Measurements from ENCODE around the gene GPR61. TPM values are rescaled to one million over a fixed set of nuclear protein-coding genes. Genes with fewer than 3 reads are reported as not detected.

Gene GPR61
- total RNA-seq, 4 donors from 2014 or later, result not detected

DNA sequence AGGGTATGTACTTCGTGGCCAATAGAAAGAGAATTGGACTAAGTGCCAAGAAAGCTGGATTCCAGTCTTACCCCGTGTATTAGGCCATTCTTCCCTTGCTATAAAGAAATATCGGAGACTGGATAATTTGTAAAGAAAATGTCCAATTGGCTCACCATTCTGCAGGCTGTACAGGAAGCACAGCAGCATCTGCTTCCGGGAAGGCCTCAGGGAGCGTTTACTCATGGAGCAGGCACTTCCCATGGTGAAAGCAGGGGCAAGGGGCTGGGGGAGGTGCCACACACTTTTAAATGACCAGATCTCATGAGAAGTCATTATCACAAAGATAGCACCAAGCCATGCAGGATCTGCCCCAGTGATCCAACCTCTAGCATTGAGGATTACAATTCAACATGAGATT is 22.3 kb upstream of the GPR61 start:
- H3K27me3 ChIP-seq, result peaks cover 0 to 15% (median 0%) of the 10 kb centered on the region in 4 donors
- TF ChIP-seq, protein P1, sequence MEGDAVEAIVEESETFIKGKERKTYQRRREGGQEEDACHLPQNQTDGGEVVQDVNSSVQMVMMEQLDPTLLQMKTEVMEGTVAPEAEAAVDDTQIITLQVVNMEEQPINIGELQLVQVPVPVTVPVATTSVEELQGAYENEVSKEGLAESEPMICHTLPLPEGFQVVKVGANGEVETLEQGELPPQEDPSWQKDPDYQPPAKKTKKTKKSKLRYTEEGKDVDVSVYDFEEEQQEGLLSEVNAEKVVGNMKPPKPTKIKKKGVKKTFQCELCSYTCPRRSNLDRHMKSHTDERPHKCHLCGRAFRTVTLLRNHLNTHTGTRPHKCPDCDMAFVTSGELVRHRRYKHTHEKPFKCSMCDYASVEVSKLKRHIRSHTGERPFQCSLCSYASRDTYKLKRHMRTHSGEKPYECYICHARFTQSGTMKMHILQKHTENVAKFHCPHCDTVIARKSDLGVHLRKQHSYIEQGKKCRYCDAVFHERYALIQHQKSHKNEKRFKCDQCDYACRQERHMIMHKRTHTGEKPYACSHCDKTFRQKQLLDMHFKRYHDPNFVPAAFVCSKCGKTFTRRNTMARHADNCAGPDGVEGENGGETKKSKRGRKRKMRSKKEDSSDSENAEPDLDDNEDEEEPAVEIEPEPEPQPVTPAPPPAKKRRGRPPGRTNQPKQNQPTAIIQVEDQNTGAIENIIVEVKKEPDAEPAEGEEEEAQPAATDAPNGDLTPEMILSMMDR (IDR thresholded peaks at IDR 0.05), result no peak
- TF ChIP-seq POLR2A (IDR thresholded peaks at IDR 0.05), result no peak
- 84% methylated on average over 5 of the region's 5 CpGs for WGBS, 2 donors
- no peak overlapping the region for H3K4me3 ChIP-seq
- no peak for DNase-seq
- H3K36me3 ChIP-seq, result no peaks in the 10 kb centered on the region
- intact Hi-C loops (cut with DNase I), result no loop called here
- H3K9me3 ChIP-seq, result no peaks in the 10 kb centered on the region
- H3K4me1 ChIP-seq, result no peaks in the 10 kb centered on the region
- H3K27ac ChIP-seq, result no peak overlapping the region

DNA sequence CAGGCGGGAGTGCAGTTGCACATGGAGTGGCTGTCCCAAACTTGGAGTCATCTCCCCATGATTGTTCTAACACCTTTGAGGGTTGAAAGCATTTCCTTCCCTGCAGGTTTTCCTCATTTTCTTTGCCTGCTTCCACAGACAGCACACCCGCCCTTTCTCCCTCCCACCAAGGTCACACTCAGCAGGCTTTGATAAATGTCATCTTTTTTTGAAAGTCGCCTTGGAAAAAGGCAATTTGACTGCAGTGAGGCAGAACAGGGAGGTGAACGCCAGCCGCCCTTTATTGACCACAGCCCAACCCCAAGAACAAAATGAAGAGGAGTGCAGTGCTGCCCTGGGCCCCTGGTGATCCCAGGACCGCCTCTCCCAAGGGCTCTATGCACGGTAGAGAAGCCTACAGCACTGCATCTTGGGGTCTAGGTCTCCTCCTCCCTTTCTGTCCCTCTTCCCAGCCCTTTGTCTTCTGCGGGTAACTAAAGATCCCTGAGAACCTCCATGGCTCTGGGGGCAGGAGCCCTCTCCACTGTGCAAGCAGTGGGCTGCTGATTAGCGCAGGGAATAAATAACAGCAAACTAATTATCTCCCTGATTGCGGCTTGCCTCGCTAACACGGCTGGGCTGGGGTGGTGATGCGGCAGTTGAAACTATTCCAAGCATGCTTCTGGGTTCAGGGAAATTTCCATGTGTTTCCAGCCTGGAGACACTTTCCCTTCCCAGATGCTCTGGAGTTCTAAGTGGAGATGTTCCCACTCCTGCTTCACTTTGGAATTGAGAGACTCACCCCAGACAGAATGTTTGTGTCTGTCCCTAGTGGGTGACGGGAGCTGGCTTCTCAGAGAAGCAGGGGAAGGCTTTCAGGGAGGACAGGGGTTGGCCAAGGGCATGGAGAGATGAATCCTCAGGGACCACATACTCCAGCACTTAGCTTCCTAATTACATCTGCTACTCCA is 18.4 kb upstream of the GPR61 start:
- no peaks in the 10 kb centered on the region for H3K36me3 ChIP-seq
- H3K4me3 ChIP-seq, result no peak overlapping the region
- intact Hi-C loops (cut with DNase I), result no loop called here
- peaks cover 0 to 17% (median 0%) of the 10 kb centered on the region in 4 donors for H3K27me3 ChIP-seq
- no peak for DNase-seq
- H3K27ac ChIP-seq, result no peak overlapping the region
- WGBS, 2 donors, result 63 to 71% methylated on average over 10 to 13 of the region's 14 CpGs
- TF ChIP-seq, protein P1 (IDR thresholded peaks at IDR 0.05), result no peak
- no peak for TF ChIP-seq POLR2A (IDR thresholded peaks at IDR 0.05)
- H3K4me1 ChIP-seq, result no peaks in the 10 kb centered on the region
- no peaks in the 10 kb centered on the region for H3K9me3 ChIP-seq

DNA sequence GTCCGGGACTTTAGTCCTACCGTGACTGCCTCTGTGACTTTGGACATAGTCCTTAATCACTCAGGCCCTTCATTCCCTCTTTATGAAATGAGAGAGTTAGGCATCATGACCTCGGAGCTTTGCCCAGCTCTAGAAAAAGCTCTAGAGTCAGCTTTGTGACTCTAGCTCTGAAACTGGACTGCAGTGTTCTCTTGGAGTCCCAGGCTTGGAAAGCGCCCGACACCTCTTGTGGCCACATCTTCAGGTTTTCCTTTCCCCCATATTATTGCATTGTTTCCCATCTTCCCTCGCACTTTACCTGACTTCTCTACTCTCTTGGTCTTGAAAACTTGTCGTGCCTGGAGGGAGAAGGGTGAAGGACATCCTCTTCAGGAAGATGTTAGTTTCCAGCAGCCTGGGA is 17.6 kb upstream of the GPR61 start:
- Histone ChIP-seq H3K36me3 (no peaks in the 10 kb centered on the region), H3K27me3 (peaks cover 0 to 17% (median 0%) of the 10 kb centered on the region in 4 donors), H3K4me3 (no peak overlapping the region), H3K27ac (no peak overlapping the region), H3K9me3 (no peaks in the 10 kb centered on the region), H3K4me1 (no peaks in the 10 kb centered on the region)
- no peak for TF ChIP-seq POLR2A (IDR thresholded peaks at IDR 0.05)
- TF ChIP-seq, protein P1 (IDR thresholded peaks at IDR 0.05), result no peak
- DNase-seq, result no peak
- intact Hi-C loops (cut with DNase I), result no loop called here
- 82 to 84% methylated on average over 7 of the region's 7 CpGs for WGBS, 2 donors

DNA sequence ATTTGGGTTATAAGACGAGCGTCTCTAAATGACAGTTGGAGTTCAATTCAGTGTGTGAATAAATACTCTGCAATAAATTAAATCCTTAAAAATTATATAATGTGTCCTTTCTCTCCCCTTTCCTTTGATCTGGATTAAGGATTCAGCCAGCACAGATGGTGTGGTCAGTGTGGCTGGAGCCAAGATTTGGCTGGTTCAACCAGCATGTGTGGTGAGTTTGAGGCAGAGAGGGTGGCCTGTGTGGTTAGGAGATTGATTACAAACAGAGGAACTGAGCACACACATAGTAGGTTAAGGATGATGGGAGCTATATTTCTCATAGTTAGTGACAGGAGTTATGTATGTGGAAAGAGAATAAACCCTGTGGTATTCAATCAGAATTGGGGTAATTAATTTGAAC is 16.0 kb upstream of the GPR61 start:
- H3K36me3 ChIP-seq, result no peaks in the 10 kb centered on the region
- TF ChIP-seq, protein P1 (IDR thresholded peaks at IDR 0.05), result no peak
- no peak for TF ChIP-seq POLR2A (IDR thresholded peaks at IDR 0.05)
- no peak overlapping the region for H3K4me3 ChIP-seq
- 77 to 82% methylated on average over 2 of the region's 2 CpGs for WGBS, 2 donors
- no peaks in the 10 kb centered on the region for H3K4me1 ChIP-seq
- H3K9me3 ChIP-seq, result no peaks in the 10 kb centered on the region
- no peak overlapping the region for H3K27ac ChIP-seq
- intact Hi-C loops (cut with DNase I), result no loop called here
- DNase-seq, result no peak
- peaks cover 0 to 17% (median 0%) of the 10 kb centered on the region in 4 donors for H3K27me3 ChIP-seq

DNA sequence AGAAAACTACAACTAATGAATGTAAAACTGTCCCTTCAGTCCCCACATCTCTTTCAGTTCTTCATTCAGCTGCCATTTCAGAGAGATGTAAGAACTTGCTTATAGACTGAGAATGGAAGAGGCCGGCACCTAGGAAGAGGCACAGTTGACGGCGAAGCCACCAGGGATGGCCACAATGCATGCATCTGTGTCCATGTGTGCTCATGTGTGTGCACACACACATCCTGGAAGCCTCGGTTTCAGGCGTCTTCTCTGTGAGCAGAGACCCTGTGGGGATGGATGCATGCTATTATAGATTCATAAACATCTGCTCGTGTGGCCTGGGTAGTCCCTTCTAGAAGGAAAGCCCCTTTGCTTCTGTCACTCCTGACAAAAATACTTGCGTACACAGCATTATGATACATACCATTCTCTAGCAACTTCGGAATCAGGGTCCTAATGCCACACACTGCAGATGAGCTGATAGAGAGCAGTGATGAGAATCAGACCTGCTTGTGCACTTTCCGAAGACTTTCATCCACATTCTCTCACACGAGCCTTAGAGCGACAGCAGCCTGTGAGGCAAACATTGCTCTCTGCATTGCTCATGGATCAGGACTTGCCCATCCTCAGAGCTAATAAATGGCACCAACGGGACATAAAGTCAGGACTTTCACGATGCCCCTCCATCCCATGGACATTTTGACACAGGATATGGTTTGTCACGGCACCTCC is 12.4 kb upstream of the GPR61 start:
- 72 to 73% methylated on average over 14 of the region's 14 CpGs for WGBS, 2 donors
- TF ChIP-seq, protein P1 (IDR thresholded peaks at IDR 0.05), result no peak
- TF ChIP-seq POLR2A (IDR thresholded peaks at IDR 0.05), result no peak
- Histone ChIP-seq H3K27ac (no peak overlapping the region), H3K27me3 (peaks cover 0 to 3% (median 0%) of the 10 kb centered on the region in 4 donors), H3K4me3 (no peak overlapping the region), H3K4me1 (peaks cover 0 to 9% (median 0%) of the 10 kb centered on the region in 3 donors), H3K9me3 (no peaks in the 10 kb centered on the region), H3K36me3 (no peaks in the 10 kb centered on the region)
- no peak for DNase-seq
- intact Hi-C loops (cut with DNase I), result no loop called here
